ENCODE data around the gene PIK3R5. TPM values are rescaled to one million over a fixed set of nuclear protein-coding genes. Genes with fewer than 3 reads are reported as not detected.

The PIK3R5 gene
- total and polyA plus RNA-seq, 11 donors = 1.4 to 21.6 (median 2.4) TPM

DNA sequence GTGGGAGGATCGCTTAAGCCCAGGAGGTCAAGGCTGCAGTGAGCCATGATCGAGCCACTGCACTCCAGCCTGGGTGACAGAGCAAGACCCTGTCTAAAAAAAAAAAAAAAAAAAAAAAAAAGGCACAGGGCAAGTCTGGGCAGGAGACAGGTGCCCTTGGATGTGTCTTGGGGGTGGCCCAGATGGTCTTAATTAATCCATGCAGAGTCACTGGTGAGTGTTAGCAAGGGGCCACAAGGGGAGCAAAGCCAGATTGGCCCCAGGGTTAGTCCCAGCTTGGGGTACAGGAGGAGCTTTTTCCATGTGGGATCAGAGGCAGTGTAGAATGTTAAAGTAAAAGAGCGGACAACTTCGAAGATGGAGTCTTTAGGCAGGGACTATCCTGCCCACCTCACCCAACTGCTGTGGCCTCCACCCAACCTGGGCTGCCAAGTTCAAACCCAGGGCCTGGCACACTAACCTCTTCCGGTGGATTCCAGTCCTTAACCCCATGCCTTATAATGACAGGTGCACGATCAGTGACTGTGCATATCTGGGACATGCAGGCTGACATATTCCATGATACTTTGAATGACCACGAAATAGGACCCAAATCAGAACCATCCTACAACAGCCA, 134.2 kb downstream of the PIK3R5 start:
- ATAC-seq (no peak), DNase-seq (no peak)
- no peak for TF ChIP-seq POLR2A (IDR thresholded peaks at IDR 0.05)
- TF ChIP-seq, protein P1, sequence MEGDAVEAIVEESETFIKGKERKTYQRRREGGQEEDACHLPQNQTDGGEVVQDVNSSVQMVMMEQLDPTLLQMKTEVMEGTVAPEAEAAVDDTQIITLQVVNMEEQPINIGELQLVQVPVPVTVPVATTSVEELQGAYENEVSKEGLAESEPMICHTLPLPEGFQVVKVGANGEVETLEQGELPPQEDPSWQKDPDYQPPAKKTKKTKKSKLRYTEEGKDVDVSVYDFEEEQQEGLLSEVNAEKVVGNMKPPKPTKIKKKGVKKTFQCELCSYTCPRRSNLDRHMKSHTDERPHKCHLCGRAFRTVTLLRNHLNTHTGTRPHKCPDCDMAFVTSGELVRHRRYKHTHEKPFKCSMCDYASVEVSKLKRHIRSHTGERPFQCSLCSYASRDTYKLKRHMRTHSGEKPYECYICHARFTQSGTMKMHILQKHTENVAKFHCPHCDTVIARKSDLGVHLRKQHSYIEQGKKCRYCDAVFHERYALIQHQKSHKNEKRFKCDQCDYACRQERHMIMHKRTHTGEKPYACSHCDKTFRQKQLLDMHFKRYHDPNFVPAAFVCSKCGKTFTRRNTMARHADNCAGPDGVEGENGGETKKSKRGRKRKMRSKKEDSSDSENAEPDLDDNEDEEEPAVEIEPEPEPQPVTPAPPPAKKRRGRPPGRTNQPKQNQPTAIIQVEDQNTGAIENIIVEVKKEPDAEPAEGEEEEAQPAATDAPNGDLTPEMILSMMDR (IDR thresholded peaks at IDR 0.05) = no peak
- intact Hi-C loops (cut with DNase I) = loop anchor here in 1 of 10 donors (10.0 kb wide), 1 partner anchor 63 kb away; no protein-coding TSS in a partner anchor
- Histone ChIP-seq H3K4me1 (no peaks in the 10 kb centered on the region), H3K9me3 (no peaks in the 10 kb centered on the region), H3K4me3 (no peak overlapping the region), H3K36me3 (peaks cover 0 to 4% (median 0%) of the 10 kb centered on the region in 9 donors), H3K27ac (no peak overlapping the region), H3K27me3 (peaks cover 0 to 16% (median 0%) of the 10 kb centered on the region in 9 donors)
- 89 to 92% (median 90%) methylated on average over 7 of the region's 7 CpGs for WGBS, 4 donors

DNA sequence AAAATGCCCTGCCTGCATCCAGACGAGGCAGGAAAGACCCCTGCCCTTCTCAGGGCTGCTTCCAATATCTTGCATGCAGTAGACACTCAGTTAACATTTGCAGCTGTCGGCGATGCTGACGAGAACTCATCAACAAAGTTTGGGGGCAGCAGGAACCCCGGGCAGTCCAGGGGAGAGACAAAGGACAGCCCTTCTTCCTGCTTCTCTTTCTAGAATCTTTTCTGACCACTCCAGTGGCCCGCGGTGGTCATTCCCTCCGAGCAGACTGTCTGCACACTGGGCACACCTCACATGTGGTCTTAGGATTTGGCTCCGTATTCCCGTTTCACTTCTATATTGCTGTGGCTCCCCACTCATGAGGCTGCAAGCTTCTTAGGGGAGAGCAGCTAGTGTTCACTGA, 135.4 kb downstream of the PIK3R5 start:
- WGBS, 4 donors = 83 to 90% (median 86%) methylated on average over 10 of the region's 10 CpGs
- intact Hi-C loops (cut with DNase I) = loop anchor here in 1 of 10 donors (10.0 kb wide), 1 partner anchor 65 kb away; no protein-coding TSS in a partner anchor

DNA sequence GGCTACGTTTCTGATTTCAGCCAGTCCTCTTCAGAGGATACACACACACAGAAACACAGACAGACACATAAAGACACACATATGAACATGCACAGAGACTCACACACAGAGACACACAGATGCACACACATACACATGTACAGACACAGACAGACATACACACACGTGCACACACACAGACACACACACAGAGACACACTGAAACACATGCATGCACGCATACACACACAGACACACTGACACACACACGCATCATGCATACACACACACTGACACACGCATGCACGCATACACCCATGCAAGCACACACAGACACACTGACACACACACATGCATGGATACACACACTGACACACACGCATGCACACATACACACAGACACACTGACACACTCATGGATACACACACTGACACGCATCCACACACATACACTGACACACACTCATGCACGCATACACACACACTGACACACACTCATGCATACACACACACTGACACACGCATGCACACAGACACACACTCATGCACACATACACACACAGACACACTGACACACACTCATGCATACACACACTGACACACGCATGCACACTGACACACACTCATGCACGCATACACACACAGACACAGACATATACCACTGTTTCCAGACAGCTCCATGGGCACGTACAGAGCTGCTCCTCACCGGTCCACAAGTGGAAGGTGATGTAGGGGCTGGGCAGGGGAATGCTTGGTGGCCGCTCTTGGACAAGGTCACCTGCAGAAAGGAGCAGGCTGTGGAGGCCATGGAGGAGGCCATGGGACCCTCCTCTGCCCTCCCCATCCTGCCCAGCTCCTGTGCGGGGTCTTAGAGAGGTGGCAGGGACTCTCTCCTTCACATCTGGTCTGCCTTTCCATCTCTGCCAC, 136.2 kb downstream of the PIK3R5 start:
- TF ChIP-seq, protein P1 (IDR thresholded peaks at IDR 0.05) = no peak
- no peak for TF ChIP-seq POLR2A (IDR thresholded peaks at IDR 0.05)
- Histone ChIP-seq H3K4me3 (no peak overlapping the region), H3K9me3 (peaks cover 0 to 12% (median 2%) of the 10 kb centered on the region in 12 donors), H3K27me3 (peaks cover 0 to 16% (median 0%) of the 10 kb centered on the region in 9 donors), H3K27ac (no peak overlapping the region), H3K4me1 (no peaks in the 10 kb centered on the region), H3K36me3 (peaks cover 0 to 4% (median 0%) of the 10 kb centered on the region in 9 donors)
- DNase-seq (no peak), ATAC-seq (peak in 1 of 4 donors; percentile 35)
- intact Hi-C loops (cut with DNase I) = no loop called here
- 91 to 95% (median 93%) methylated on average over 15 to 16 of the region's 16 CpGs for WGBS, 4 donors

More for the DNA sequence above, 135.4 kb downstream of the PIK3R5 start:
- DNase-seq (no peak), ATAC-seq (no peak)
- Histone ChIP-seq H3K4me1 (no peaks in the 10 kb centered on the region), H3K27me3 (peaks cover 0 to 16% (median 0%) of the 10 kb centered on the region in 9 donors), H3K9me3 (peaks cover 0 to 4% (median 0%) of the 10 kb centered on the region in 12 donors), H3K4me3 (no peak overlapping the region), H3K27ac (no peak overlapping the region), H3K36me3 (peaks cover 0 to 4% (median 0%) of the 10 kb centered on the region in 9 donors)
- TF ChIP-seq, protein P1 (IDR thresholded peaks at IDR 0.05) = no peak
- no peak for TF ChIP-seq POLR2A (IDR thresholded peaks at IDR 0.05)

Other genes starting within 250 kb of the PIK3R5 start
- under 1 TPM in 1 of 9 donors, not detected in 8; 0.61 TPM for gene CCDC42, start 220.9 kb downstream of the PIK3R5 start, total RNA-seq
- not detected for gene CCDC42, start 220.9 kb downstream of the PIK3R5 start, polyA plus RNA-seq
- not detected for gene SPDYE4, start 207.2 kb downstream of the PIK3R5 start, total RNA-seq
- gene SPDYE4, start 207.2 kb downstream of the PIK3R5 start, polyA plus RNA-seq = not detected
- under 1 TPM in 2 of 9 donors, not detected in 7; 0.21 to 0.43 TPM for gene MFSD6L, start 166.3 kb downstream of the PIK3R5 start, total RNA-seq
- under 1 TPM in 1 of 2 donors, not detected in 1; 0.08 TPM for gene MFSD6L, start 166.3 kb downstream of the PIK3R5 start, polyA plus RNA-seq
- gene PIK3R6, start 98.0 kb downstream of the PIK3R5 start, total RNA-seq = 1 to 10 TPM in 6 of 9 donors, under 1 TPM in 3; 0.21 to 5.4 (median 1.1) TPM
- under 1 TPM; 0.69 to 0.76 TPM for gene PIK3R6, start 98.0 kb downstream of the PIK3R5 start, polyA plus RNA-seq
- gene NTN1, start 55.8 kb upstream of the PIK3R5 start, total RNA-seq = 10 to 100 TPM in 7 of 9 donors, 1 to 10 TPM in 2; 9.3 to 25.8 (median 19.2) TPM
- gene NTN1, start 55.8 kb upstream of the PIK3R5 start, polyA plus RNA-seq = 10 to 100 TPM in 1 of 2 donors, 1 to 10 TPM in 1; 9.6 to 16.6 TPM

Data from heart left ventricle (tissue), 16 donors.